HEK293 (cell line): ENCODE data around the gene MERTK.

Source experiments
- CTCF ChIA-PET: fragments of 350-600 bp; formaldehyde crosslinking; extraction: SDS; loops from one replicate; lab custom pipeline; 2021; ENCODE audit warnings: antibody characterized with exemption; lab: Yijun Ruan, JAX
- POLR2A ChIA-PET: fragments of 300-600 bp; formaldehyde crosslinking; extraction: SDS; loops from one replicate; lab custom pipeline; 2020; ENCODE audit warnings: antibody characterized with exemption, inconsistent platforms; lab: Yijun Ruan, JAX
- H3K27ac ChIP-seq: fragments of 200-500 bp; sonication (Bioruptor generic); 2 replicates; pipeline ENCODE4 v1.5.1; 2014; ENCODE audit warnings: low read depth, low read length, control low read depth, inconsistent platforms; ENCODE audit errors: extremely low read depth
- H3K36me3 ChIP-seq, 2 experiments: fragments of 200-500 bp in 1 of 2; sonication (Bioruptor generic) in 1 of 2; 1 replicate in 1 of 2; 2 replicates in 1 of 2; pipeline ENCODE4 v1.5.1; 2014 to 2017; ENCODE audit warnings: inconsistent platforms in 2 of 2, low read length in 2 of 2; ENCODE audit not compliant: control insufficient read depth in 2 of 2, insufficient read depth in 1 of 2
- H3K4me1 ChIP-seq: fragments of 200-500 bp; sonication (Bioruptor generic); 2 replicates; pipeline ENCODE4 v1.5.1; 2014; ENCODE audit warnings: mild to moderate bottlenecking, low read length, inconsistent platforms; ENCODE audit not compliant: control insufficient read depth, insufficient read depth
- H3K4me3 ChIP-seq: 2 replicates; pipeline ENCODE4 v1.5.1; 2011; ENCODE audit warnings: low read depth, mild to moderate bottlenecking, control low read depth, low read length, moderate library complexity
- H3K9me3 ChIP-seq: fragments of 200-500 bp; sonication (Bioruptor generic); 2 replicates; pipeline ENCODE4 v1.5.1; 2014; ENCODE audit warnings: low read depth, low read length, inconsistent platforms; ENCODE audit not compliant: control insufficient read depth, insufficient read depth
- GLI2 ChIP-seq: fragments of 450-650 bp; formaldehyde crosslinking; IDR thresholded peaks from 2 replicates; pipeline ENCODE4; 2017; ENCODE audit warnings: missing biosample characterization, missing genetic modification characterization, low read depth, borderline replicate concordance
- KLF9 ChIP-seq: fragments of 450-650 bp; formaldehyde crosslinking; IDR thresholded peaks from 2 replicates; pipeline ENCODE4 v1.5.1; 2016; ENCODE audit warnings: missing biosample characterization, missing genetic modification characterization, low read depth
- PRDM10 ChIP-seq: fragments of 450-650 bp; formaldehyde crosslinking; IDR thresholded peaks from 2 replicates; pipeline ENCODE4 v1.5.1; 2016; ENCODE audit warnings: missing biosample characterization, missing genetic modification characterization
- REPIN1 ChIP-seq: fragments of 450-650 bp; formaldehyde crosslinking; IDR thresholded peaks from 2 replicates; pipeline ENCODE4 v1.5.1; 2017; ENCODE audit warnings: missing biosample characterization, missing genetic modification characterization, low read depth
- ZFHX2 ChIP-seq: fragments of 450-650 bp; formaldehyde crosslinking; conservative IDR thresholded peaks from 2 replicates; pipeline ENCODE4 v1.5.1; 2016; ENCODE audit warnings: missing biosample characterization, missing genetic modification characterization
- ZNF157 ChIP-seq: fragments of 450-650 bp; formaldehyde crosslinking; IDR thresholded peaks from 2 replicates; pipeline ENCODE4 v1.5.1; 2016; ENCODE audit warnings: missing biosample characterization, missing genetic modification characterization
- ZNF274 ChIP-seq, 2 experiments: fragments of 200-500 bp in 1 of 2; fragments of 450-650 bp in 1 of 2; sonication (Bioruptor generic) in 1 of 2; formaldehyde crosslinking in 1 of 2; IDR thresholded peaks; 2 replicates each; pipeline versions ENCODE4 v1.5.1 to v1.6.1; 2014 to 2016; ENCODE audit warnings: borderline replicate concordance in 1 of 2, inconsistent platforms in 1 of 2, low read length in 1 of 2, missing biosample characterization in 1 of 2, missing genetic modification characterization in 1 of 2
- ZNF341 ChIP-seq: fragments of 450-650 bp; formaldehyde crosslinking; IDR thresholded peaks from 2 replicates; pipeline ENCODE4; 2016; ENCODE audit warnings: low read depth, missing biosample characterization, missing genetic modification characterization
- ZNF394 ChIP-seq: fragments of 450-650 bp; formaldehyde crosslinking; IDR thresholded peaks from 2 replicates; pipeline ENCODE4 v1.5.1; 2016; ENCODE audit warnings: missing biosample characterization, missing genetic modification characterization, mild to moderate bottlenecking, moderate library complexity, borderline replicate concordance
- ZNF416 ChIP-seq: fragments of 450-650 bp; formaldehyde crosslinking; IDR thresholded peaks from 2 replicates; pipeline ENCODE4 v1.5.1; 2016; ENCODE audit warnings: missing biosample characterization, missing genetic modification characterization
- ZNF549 ChIP-seq: fragments of 450-650 bp; IDR thresholded peaks from 2 replicates; pipeline ENCODE4 v1.5.1; 2018; ENCODE audit warnings: missing biosample characterization, missing genetic modification characterization, mild to moderate bottlenecking, inconsistent platforms, moderate library complexity
- ZNF596 ChIP-seq: fragments of 450-650 bp; IDR thresholded peaks from 2 replicates; pipeline ENCODE4 v1.5.0; 2018; ENCODE audit warnings: missing biosample characterization, mild to moderate bottlenecking, missing genetic modification characterization, moderate library complexity
- ZNF610 ChIP-seq: fragments of 450-650 bp; formaldehyde crosslinking; IDR thresholded peaks from 2 replicates; pipeline ENCODE4 v1.5.1; 2016; ENCODE audit warnings: missing biosample characterization, missing genetic modification characterization, borderline replicate concordance
- ZNF626 ChIP-seq: fragments of 450-650 bp; sonication (Bioruptor Pico); formaldehyde crosslinking; IDR thresholded peaks from 2 replicates; pipeline ENCODE4 v1.5.1; 2018; ENCODE audit warnings: missing biosample characterization, missing genetic modification characterization, inconsistent platforms
- ZNF629 ChIP-seq: fragments of 450-650 bp; formaldehyde crosslinking; IDR thresholded peaks from 2 replicates; pipeline ENCODE4 v1.5.1; 2017; ENCODE audit warnings: missing biosample characterization, missing genetic modification characterization
- ZNF777 ChIP-seq: fragments of 450-650 bp; formaldehyde crosslinking; IDR thresholded peaks from 2 replicates; pipeline ENCODE4 v1.5.1; 2017; ENCODE audit warnings: missing biosample characterization, missing genetic modification characterization, borderline replicate concordance
- ZNF785 ChIP-seq: fragments of 450-650 bp; formaldehyde crosslinking; IDR thresholded peaks from 2 replicates; pipeline ENCODE4 v1.5.1; 2016; ENCODE audit warnings: missing biosample characterization, missing genetic modification characterization
- TF ChIP-seq, protein P1 (sequence below): fragments of 450-650 bp; formaldehyde crosslinking; IDR thresholded peaks from 2 replicates; pipeline ENCODE4 v1.5.0; 2017; ENCODE audit warnings: missing biosample characterization, missing genetic modification characterization, borderline replicate concordance
- TF ChIP-seq, protein P2 (sequence below): fragments of 450-650 bp; formaldehyde crosslinking; IDR thresholded peaks from 2 replicates; pipeline ENCODE4 v1.5.1; 2016; ENCODE audit warnings: missing biosample characterization, missing genetic modification characterization

MERTK gene

DNA sequence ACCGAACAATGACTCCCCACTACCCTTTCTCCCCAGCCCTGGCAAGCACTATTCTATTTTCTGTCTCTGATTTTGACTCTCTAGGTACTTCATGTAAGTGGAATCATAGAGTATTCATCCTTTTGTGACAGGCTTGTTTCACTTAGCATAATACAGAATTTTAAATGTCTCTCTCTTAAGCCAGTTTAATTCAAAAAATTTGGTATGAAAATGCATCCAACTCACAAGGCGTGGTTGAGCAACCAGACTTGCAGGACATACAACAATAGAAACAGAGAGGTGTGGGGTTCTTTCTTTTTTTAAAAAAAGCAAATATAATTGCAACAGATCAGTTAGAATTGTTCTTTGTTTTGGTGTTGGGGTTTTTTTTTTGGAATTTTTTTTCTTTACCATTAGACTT lies 109.1 kb downstream of the MERTK start:
- Histone ChIP-seq H3K36me3 (peaks cover 0 to 46% of the 10 kb centered on the region in 2 experiments; a peak in 2 of 3 replicates), H3K9me3 (no peaks in the 10 kb centered on the region), H3K4me1 (no peaks in the 10 kb centered on the region), H3K4me3 (no peak overlapping the region), H3K27ac (no peak overlapping the region)
- POLR2A ChIA-PET = no interaction called here
- CTCF ChIA-PET = interaction anchor here (0.7 kb wide), 1 partner anchor 496 kb away, joined by 3 read pairs; no protein-coding TSS in a partner anchor
- TF ChIP-seq GLI2 (tag by site-specific recombination) (no peak), ZNF596 (tag by site-specific recombination) (no peak)
- TF ChIP-seq, protein P1, sequence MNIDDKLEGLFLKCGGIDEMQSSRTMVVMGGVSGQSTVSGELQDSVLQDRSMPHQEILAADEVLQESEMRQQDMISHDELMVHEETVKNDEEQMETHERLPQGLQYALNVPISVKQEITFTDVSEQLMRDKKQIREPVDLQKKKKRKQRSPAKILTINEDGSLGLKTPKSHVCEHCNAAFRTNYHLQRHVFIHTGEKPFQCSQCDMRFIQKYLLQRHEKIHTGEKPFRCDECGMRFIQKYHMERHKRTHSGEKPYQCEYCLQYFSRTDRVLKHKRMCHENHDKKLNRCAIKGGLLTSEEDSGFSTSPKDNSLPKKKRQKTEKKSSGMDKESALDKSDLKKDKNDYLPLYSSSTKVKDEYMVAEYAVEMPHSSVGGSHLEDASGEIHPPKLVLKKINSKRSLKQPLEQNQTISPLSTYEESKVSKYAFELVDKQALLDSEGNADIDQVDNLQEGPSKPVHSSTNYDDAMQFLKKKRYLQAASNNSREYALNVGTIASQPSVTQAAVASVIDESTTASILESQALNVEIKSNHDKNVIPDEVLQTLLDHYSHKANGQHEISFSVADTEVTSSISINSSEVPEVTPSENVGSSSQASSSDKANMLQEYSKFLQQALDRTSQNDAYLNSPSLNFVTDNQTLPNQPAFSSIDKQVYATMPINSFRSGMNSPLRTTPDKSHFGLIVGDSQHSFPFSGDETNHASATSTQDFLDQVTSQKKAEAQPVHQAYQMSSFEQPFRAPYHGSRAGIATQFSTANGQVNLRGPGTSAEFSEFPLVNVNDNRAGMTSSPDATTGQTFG (tag by site-specific recombination) = no peak

- H3K4me3 ChIP-seq = no peak overlapping the region
- H3K9me3 ChIP-seq = no peaks in the 10 kb centered on the region
- H3K27ac ChIP-seq = no peak overlapping the region
- POLR2A ChIA-PET = no interaction called here
- CTCF ChIA-PET = interaction anchor here (1.4 kb wide), 1 partner anchor 122 kb away, joined by 3 read pairs; no protein-coding TSS in a partner anchor
- TF ChIP-seq ZNF341 (tag by site-specific recombination) (no peak), ZNF626 (tag by site-specific recombination) (no peak), KLF9 (tag by site-specific recombination) (no peak), REPIN1 (tag by site-specific recombination) (no peak), ZNF394 (tag by site-specific recombination) (no peak), ZNF785 (no peak), ZNF610 (no peak)
- H3K36me3 ChIP-seq = peaks cover 0 to 45% of the 10 kb centered on the region in 2 experiments; a peak in 2 of 3 replicates
- H3K4me1 ChIP-seq = no peaks in the 10 kb centered on the region
Measured at GRCh38 chr2:112008910-112009485, 110.6 kb downstream of the MERTK start.

GRCh38 chr2:112010751-112011150 lies 112.3 kb downstream of the MERTK start:
- CTCF ChIA-PET = no interaction called here
- POLR2A ChIA-PET = no interaction called here
- H3K4me3 ChIP-seq = no peak overlapping the region
- H3K36me3 ChIP-seq = peaks cover 0 to 41% of the 10 kb centered on the region in 2 experiments; a peak in 2 of 3 replicates
- H3K9me3 ChIP-seq = no peaks in the 10 kb centered on the region
- no peak overlapping the region for H3K27ac ChIP-seq
- no peaks in the 10 kb centered on the region for H3K4me1 ChIP-seq
- TF ChIP-seq ZNF777 (tag by site-specific recombination) (no peak), ZNF416 (tag by site-specific recombination) (no peak), ZNF274 (IDR thresholded peaks at IDR 0.05; ENCODE audit: low read length) (no peak), ZNF274 (tag by site-specific recombination; IDR thresholded peaks at IDR 0.05; ENCODE audit: borderline replicate concordance) (no peak), ZNF157 (tag by site-specific recombination) (no peak), PRDM10 (tag by site-specific recombination) (no peak), ZNF394 (tag by site-specific recombination) (no peak), ZNF549 (no peak), ZFHX2 (no peak), ZNF626 (tag by site-specific recombination) (no peak), ZNF629 (tag by site-specific recombination) (no peak)
- TF ChIP-seq, protein P2, sequence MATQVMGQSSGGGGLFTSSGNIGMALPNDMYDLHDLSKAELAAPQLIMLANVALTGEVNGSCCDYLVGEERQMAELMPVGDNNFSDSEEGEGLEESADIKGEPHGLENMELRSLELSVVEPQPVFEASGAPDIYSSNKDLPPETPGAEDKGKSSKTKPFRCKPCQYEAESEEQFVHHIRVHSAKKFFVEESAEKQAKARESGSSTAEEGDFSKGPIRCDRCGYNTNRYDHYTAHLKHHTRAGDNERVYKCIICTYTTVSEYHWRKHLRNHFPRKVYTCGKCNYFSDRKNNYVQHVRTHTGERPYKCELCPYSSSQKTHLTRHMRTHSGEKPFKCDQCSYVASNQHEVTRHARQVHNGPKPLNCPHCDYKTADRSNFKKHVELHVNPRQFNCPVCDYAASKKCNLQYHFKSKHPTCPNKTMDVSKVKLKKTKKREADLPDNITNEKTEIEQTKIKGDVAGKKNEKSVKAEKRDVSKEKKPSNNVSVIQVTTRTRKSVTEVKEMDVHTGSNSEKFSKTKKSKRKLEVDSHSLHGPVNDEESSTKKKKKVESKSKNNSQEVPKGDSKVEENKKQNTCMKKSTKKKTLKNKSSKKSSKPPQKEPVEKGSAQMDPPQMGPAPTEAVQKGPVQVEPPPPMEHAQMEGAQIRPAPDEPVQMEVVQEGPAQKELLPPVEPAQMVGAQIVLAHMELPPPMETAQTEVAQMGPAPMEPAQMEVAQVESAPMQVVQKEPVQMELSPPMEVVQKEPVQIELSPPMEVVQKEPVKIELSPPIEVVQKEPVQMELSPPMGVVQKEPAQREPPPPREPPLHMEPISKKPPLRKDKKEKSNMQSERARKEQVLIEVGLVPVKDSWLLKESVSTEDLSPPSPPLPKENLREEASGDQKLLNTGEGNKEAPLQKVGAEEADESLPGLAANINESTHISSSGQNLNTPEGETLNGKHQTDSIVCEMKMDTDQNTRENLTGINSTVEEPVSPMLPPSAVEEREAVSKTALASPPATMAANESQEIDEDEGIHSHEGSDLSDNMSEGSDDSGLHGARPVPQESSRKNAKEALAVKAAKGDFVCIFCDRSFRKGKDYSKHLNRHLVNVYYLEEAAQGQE = no peak
